NCI-H1436 (cell line): ENCODE measurements around the gene ACMSD.
"Not testable (repeated sequence)": the region's sequence is repeated elsewhere in the genome, so short reads cannot be mapped to it uniquely, and the experiment has no call there.

ENCODE experiments used
- DNase-seq: peaks from one replicate; lab custom pipeline; 2025; lab: John Stamatoyannopoulos, UW

Gene ACMSD

GRCh38 chr2:134838143-134838620 lies at the start of gene ACMSD:
ACMSD (plus strand) TSS chr2:134838616; CDS start chr2:134838683, 67 bp downstream.
- DNase-seq, result no peak

- DNase-seq, result no peak
Observed at GRCh38 chr2:134790487-134790886, 47.9 kb upstream of the ACMSD start.

DNA sequence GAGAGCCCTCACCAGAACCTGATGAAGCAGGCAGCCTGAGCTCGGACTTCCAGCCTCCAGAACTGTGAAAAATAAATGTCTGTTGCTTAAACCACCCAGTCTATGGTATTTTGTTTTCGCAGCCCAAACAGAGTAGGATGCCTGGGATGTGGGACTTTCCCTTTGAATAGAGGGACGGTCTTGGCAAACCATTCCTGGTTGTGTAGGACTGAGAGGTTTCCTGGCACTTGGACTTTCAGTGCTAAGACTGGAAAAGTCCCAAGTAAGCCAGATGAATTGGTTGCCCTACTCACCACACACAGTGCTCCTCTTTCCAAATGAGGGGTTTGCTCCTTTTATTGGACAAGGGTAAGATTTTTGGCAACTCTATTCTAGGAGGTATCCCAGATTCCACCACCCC lies 46.8 kb upstream of the ACMSD start:
- DNase-seq, result no peak

GRCh38 chr2:134792186-134792585 lies 46.2 kb upstream of the ACMSD start:
- DNase-seq, result no peak

GRCh38 chr2:134795765-134796164 lies 42.7 kb upstream of the ACMSD start:
- no peak for DNase-seq

- no peak for DNase-seq
Observed at GRCh38 chr2:134796373-134796772, 42.0 kb upstream of the ACMSD start.

GRCh38 chr2:134799936-134800335 lies 38.5 kb upstream of the ACMSD start:
- no peak for DNase-seq

- DNase-seq, result no peak
Observed at GRCh38 chr2:134800341-134800740, 38.1 kb upstream of the ACMSD start.

DNA sequence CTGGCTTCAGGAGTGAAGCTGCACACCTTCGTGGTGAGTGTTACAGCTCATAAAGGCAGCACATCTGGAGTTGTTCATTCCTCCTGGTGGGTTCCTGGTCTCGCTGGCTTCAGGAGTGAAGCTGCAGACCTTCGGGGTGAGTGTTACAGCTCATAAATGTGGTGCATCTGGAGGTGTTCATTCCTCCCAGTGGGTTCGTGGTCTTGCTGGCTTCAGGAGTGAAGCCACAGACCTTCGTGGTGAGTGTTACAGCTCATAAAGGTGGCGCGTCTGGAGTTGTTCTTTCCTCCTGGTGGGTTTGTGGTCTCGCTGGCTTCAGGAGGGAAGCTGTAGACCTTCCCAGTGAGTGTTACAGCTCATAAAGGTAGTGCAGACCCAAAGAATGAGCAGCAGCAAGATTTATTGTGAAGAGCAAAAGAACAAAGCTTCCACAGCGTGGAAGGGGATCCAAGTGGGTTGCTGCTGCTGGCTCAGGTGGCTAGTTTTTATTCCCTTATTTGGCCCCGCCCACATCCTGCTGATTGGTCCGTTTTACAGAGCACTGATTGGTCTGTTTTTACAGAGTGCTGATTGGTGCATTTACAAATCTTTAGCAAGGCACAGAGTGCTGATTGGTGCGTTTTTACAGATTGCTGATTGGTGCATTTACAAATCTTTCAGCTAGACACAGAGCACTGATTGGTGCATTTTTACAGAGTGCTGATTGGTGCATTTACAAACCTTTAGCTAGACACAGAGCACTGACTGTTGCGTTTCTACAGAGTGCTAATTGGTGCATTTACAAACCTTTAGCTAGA lies 34.6 kb upstream of the ACMSD start:
- DNase-seq, result not testable (repeated sequence)

GRCh38 chr2:134815741-134816140 lies 22.7 kb upstream of the ACMSD start:
- no peak for DNase-seq

GRCh38 chr2:134818321-134818720 lies 20.1 kb upstream of the ACMSD start:
- DNase-seq, result no peak

DNA sequence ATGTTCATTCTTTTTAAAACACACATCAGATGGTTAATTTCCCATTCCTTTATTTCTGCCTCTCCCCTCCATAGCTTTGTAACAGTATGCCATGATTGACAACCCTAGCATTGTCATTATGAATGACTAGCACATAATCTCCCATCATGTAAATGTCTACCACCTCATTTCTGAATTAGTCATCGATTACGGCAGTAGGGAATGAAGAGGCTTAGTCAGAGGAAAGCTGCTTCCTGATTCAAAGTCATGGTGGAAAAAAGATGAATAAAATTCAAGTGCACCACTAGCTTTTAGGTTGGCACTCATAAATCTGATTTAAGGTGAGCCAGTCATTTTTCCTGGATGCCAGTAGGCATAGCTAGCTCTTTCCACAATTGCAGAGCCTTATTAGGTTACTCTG lies 19.1 kb upstream of the ACMSD start:
- DNase-seq, result no peak

GRCh38 chr2:134823431-134823830 lies 15.0 kb upstream of the ACMSD start:
- DNase-seq, result no peak

- DNase-seq, result no peak
Observed at GRCh38 chr2:134823832-134824231, 14.6 kb upstream of the ACMSD start.

GRCh38 chr2:134825716-134826115 lies 12.7 kb upstream of the ACMSD start:
- DNase-seq, result not testable (repeated sequence)

- no peak for DNase-seq
Observed at GRCh38 chr2:134835471-134835870, 2.9 kb upstream of the ACMSD start.

- no peak for DNase-seq
Observed at GRCh38 chr2:134836986-134837385, 1.4 kb upstream of the ACMSD start.

DNA sequence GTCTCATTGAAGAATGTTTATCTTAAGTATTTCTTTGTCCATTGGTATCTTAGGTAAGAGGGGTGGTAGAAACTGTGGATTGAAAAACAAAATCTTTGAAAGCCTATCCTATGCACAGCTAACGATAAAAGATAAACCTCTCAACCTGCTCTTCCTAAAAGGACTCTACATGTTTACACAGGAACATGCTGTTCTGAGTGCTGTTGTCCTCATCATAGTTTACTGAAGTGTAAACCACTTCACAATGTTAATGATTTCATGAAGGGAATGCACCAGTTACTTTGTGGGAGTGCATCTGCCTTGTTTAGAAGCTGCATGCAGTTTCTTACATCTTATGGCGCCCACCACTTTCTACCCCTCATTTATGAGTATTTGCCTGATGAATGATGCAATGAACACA lies 1.2 kb downstream of the ACMSD start:
- DNase-seq, result no peak

- no peak for DNase-seq
Observed at GRCh38 chr2:134842930-134843490, 4.6 kb downstream of the ACMSD start.

GRCh38 chr2:134843968-134844367 lies 5.6 kb downstream of the ACMSD start:
- no peak for DNase-seq

DNA sequence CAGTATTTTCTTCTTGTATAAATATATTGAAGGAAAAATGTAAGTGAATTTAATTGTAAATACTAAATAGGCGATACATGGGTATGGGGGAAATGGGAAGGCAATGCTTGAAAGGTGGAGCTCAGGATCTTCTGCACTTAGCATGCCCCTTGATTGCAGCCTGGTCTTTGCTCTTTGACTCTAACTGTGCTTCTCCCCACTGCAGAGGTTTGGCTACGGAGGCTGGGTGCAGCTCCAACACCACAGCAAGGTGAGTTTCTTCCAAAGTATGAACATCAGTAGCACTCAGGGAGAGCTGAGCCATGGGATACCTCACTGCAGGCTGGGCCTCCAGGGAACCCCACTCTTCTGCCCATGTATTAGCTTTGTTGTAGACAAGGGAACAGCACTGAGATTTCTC lies 6.6 kb downstream of the ACMSD start:
- no peak for DNase-seq

DNA sequence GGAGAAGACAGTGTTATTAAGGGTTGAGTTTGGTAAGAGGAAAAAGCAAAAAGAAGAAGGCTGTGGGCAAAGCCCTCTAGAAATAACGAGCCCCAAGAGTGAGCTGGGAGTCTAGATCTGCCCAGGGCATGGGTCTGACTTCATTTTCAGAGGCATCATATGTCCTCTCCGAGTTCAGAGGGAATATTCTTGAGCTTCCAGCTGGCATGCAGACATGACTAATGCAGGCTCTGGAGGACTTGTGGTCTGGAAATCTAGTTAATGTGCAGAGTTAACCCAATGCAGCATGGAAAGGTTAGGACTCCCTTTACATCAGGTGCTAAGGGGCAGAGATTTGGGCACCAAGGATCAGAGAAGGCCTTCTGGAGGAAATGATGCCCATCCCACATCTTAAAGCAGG lies 7.3 kb downstream of the ACMSD start:
- DNase-seq, result no peak

DNA sequence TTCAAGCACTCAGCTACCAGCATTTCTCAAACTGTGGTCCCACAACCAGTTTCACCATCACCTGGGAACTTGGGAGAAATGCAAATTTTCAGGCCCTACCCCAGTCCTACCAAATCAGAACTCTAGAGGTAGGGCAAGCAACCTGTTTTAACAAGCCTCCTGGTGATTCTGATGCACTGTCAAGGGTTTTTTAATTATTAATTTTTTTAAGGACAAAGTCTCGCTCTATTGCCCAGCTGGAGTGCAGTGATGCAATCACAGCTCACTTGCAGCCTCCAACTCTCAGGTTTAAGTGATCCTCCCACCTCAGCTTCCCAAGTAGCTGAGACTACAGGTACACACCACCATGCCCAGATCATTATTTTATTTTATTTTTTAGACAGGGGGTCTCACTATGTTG lies 7.8 kb downstream of the ACMSD start:
- no peak for DNase-seq

GRCh38 chr2:134847582-134847981 lies 9.2 kb downstream of the ACMSD start:
- not testable (repeated sequence) for DNase-seq
